Upper lobe of left lung (tissue), 6 donors: ENCODE results near the gene IFNL4. TPM values are rescaled to one million over a fixed set of nuclear protein-coding genes. Genes with fewer than 3 reads are reported as not detected.
"Not testable (repeated sequence)": the region's sequence is repeated elsewhere in the genome, so short reads cannot be mapped to it uniquely, and the experiment has no call there.

Experiments
- ATAC-seq, 2 donors: fragments of 200-7000 bp; cut with Tn5 transposase; one replicate each; pipeline ENCODE4 v1.9.1; 2022; ENCODE audit warnings: mild to moderate bottlenecking in 2 of 2, moderate library complexity in 2 of 2; ENCODE audit not compliant: low FRiP score in 2 of 2
- DNase-seq, 2 donors: peaks; one replicate each; pipeline ENCODE4 v3.0.0-alpha.2; 2019 to 2020
- H3K27ac ChIP-seq, 4 donors: fragments of 200-600 bp; sonication (generic); one replicate each; pipeline ENCODE4 v1.5.1; 2016 to 2019
- H3K27me3 ChIP-seq, 4 donors: fragments of 200-600 bp; sonication (generic); one replicate each; pipeline ENCODE4 v1.5.1; 2017 to 2019
- H3K36me3 ChIP-seq, 4 donors: fragments of 200-600 bp; sonication (generic); one replicate each; pipeline ENCODE4 v1.5.1; 2016 to 2019
- H3K4me1 ChIP-seq, 4 donors: fragments of 200-600 bp; sonication (generic); one replicate each; pipeline ENCODE4 v1.5.1; 2018 to 2019
- H3K4me3 ChIP-seq, 4 donors: fragments of 200-600 bp; sonication (generic); one replicate each; pipeline ENCODE4 v1.5.1; 2017 to 2019; ENCODE audit warnings: mild to moderate bottlenecking in 2 of 4, moderate library complexity in 1 of 4
- H3K9me3 ChIP-seq, 4 donors: fragments of 200-600 bp; sonication (generic); one replicate each; pipeline ENCODE4 v1.5.1; 2018 to 2019
- CTCF ChIP-seq, 6 experiments: fragments of 450-650 bp in 4 of 6; fragments of 200-600 bp in 2 of 6; sonication (generic) in 2 of 6; IDR thresholded peaks; one replicate each; pipeline ENCODE4 v1.5.1; 2016 to 2019; ENCODE audit warnings: antibody characterized with exemption in 6 of 6
- EP300 ChIP-seq, 4 donors: sonication (generic); formaldehyde crosslinking; IDR thresholded peaks; one replicate each; pipeline ENCODE4 v1.5.1; 2017; ENCODE audit warnings: antibody characterized with exemption in 4 of 4, control low read depth in 2 of 4
- POLR2A ChIP-seq, 4 donors: fragments of 450-650 bp; IDR thresholded peaks; one replicate each; pipeline ENCODE4 v1.5.1; 2016 to 2017; ENCODE audit warnings: antibody characterized with exemption in 4 of 4, mild to moderate bottlenecking in 2 of 4
- POLR2AphosphoS5 ChIP-seq, 2 donors: sonication (generic); formaldehyde crosslinking; IDR thresholded peaks; one replicate each; pipeline ENCODE4 v1.5.1; 2017; ENCODE audit warnings: antibody characterized with exemption in 2 of 2
- WGBS, 2 donors: methylation state at CpG; one replicate each; pipeline ENCODE4 v1.1.5; 2017 to 2018; 5-methylcytosine and 5-hydroxymethylcytosine counted together
- total RNA-seq, 6 donors: library from RNA; depleted of rRNA in 4 of 6; stranded (reverse); fragments of >200 nt in 4 of 6; gene quantifications; one replicate each; pipeline versions ENCODE4 v1.1.0 to v1.2.1, GENCODE V29; 2016 to 2021
- donor health status: DM: no; HTN: no; CAD: no; lungs with moderate emphysema.
- donor health status: DM: no; HTN: yes; CAD: no; lungs with severe emphysema.

The IFNL4 gene
- total RNA-seq, 6 donors from 2014 or later, result not detected

- 83 to 84% methylated on average over 5 of the region's 5 CpGs for WGBS, 2 donors
- no peaks in the 10 kb centered on the region for H3K9me3 ChIP-seq
- TF ChIP-seq CTCF (IDR thresholded peaks at IDR 0.05) (no peak), POLR2A (IDR thresholded peaks at IDR 0.05) (no peak), POLR2AphosphoS5 (IDR thresholded peaks at IDR 0.05) (no peak), EP300 (IDR thresholded peaks at IDR 0.05) (no peak)
- H3K27ac ChIP-seq, result no peak overlapping the region
- H3K36me3 ChIP-seq, result no peaks in the 10 kb centered on the region
- H3K4me1 ChIP-seq, result no peaks in the 10 kb centered on the region
- ATAC-seq, result no peak
- DNase-seq, result no peak
- no peaks in the 10 kb centered on the region for H3K27me3 ChIP-seq
- no peak overlapping the region for H3K4me3 ChIP-seq
Observed at GRCh38 chr19:39275578-39275977, 26.9 kb upstream of the IFNL4 start.

GRCh38 chr19:39273859-39274258, 25.2 kb upstream of the IFNL4 start:
- 92 to 97% methylated on average over 5 of the region's 5 CpGs for WGBS, 2 donors
- not testable (repeated sequence) for ATAC-seq, DNase-seq, H3K4me3 ChIP-seq, H3K27ac ChIP-seq, H3K4me1 ChIP-seq, H3K27me3 ChIP-seq, H3K36me3 ChIP-seq, H3K9me3 ChIP-seq

GRCh38 chr19:39270036-39270871, 21.6 kb upstream of the IFNL4 start:
- peaks cover 0 to 5% (median 1%) of the 10 kb centered on the region in 4 donors for H3K27me3 ChIP-seq
- H3K4me3 ChIP-seq, result no peak overlapping the region
- no peak overlapping the region for H3K27ac ChIP-seq
- no peak for ATAC-seq
- WGBS, 2 donors, result 66 to 79% methylated on average over 9 of the region's 9 CpGs
- no peaks in the 10 kb centered on the region for H3K9me3 ChIP-seq
- no peak for TF ChIP-seq EP300 (IDR thresholded peaks at IDR 0.05)
- TF ChIP-seq CTCF (IDR thresholded peaks at IDR 0.05), result no peak
- no peak for TF ChIP-seq POLR2A (IDR thresholded peaks at IDR 0.05)
- TF ChIP-seq POLR2AphosphoS5 (IDR thresholded peaks at IDR 0.05), result no peak
- H3K36me3 ChIP-seq, result no peaks in the 10 kb centered on the region
- no peak for DNase-seq
- H3K4me1 ChIP-seq, result peaks cover 0 to 3% (median 2%) of the 10 kb centered on the region in 4 donors

GRCh38 chr19:39269369-39269768, 20.7 kb upstream of the IFNL4 start:
- not testable (repeated sequence) for DNase-seq
- peaks cover 0 to 14% (median 7%) of the 10 kb centered on the region in 4 donors for H3K27me3 ChIP-seq
- WGBS, 2 donors, result 58 to 81% methylated on average over 6 to 9 of the region's 10 CpGs

GRCh38 chr19:39268531-39269223, 20.0 kb upstream of the IFNL4 start:
- not testable (repeated sequence) for DNase-seq, H3K9me3 ChIP-seq, H3K36me3 ChIP-seq, H3K4me3 ChIP-seq, ATAC-seq, H3K27ac ChIP-seq
- WGBS, 2 donors, result 84 to 91% methylated on average over 3 to 9 of the region's 10 CpGs
- Histone ChIP-seq H3K27me3 (peaks cover 0 to 20% (median 12%) of the 10 kb centered on the region in 4 donors), H3K4me1 (peaks cover 4 to 19% (median 14%) of the 10 kb centered on the region in 4 donors)

More at GRCh38 chr19:39269369-39269768, 20.7 kb upstream of the IFNL4 start:
- H3K36me3 ChIP-seq, H3K9me3 ChIP-seq, ATAC-seq, H3K27ac ChIP-seq, H3K4me3 ChIP-seq: not testable (repeated sequence)
- peaks cover 0 to 12% (median 11%) of the 10 kb centered on the region in 4 donors for H3K4me1 ChIP-seq

- H3K36me3 ChIP-seq, H3K9me3 ChIP-seq, H3K4me3 ChIP-seq, DNase-seq, H3K27ac ChIP-seq, ATAC-seq: not testable (repeated sequence)
- WGBS, 2 donors, result no CpG with 5 or more reads among the region's 1 CpG
- H3K4me1 ChIP-seq, result peaks cover 4 to 20% (median 14%) of the 10 kb centered on the region in 4 donors
- H3K27me3 ChIP-seq, result peaks cover 0 to 25% (median 13%) of the 10 kb centered on the region in 4 donors
Observed at GRCh38 chr19:39268085-39268484, 19.4 kb upstream of the IFNL4 start, which contains the start of gene IFNL2. IFNL2 (plus strand) TSS chr19:39268396; CDS start chr19:39268569, 173 bp downstream.
